Endothelial cell of umbilical vein (primary cell): ENCODE results near the gene P3H2. TPM values are rescaled to one million over a fixed set of nuclear protein-coding genes. Genes with fewer than 3 reads are reported as not detected.

Experiments used
- BruUV-seq: library from RNA; stranded (reverse); fragments of 400-500 nt; replicated peaks from 2 replicates; lab custom pipeline; 2021; lab: Mats Ljungman, UMichigan
- CTCF ChIA-PET: fragments of 300-600, 350-600 bp; sonication (Branson Sonifier 250); formaldehyde crosslinking; loops from one replicate; lab custom pipeline; 2021; ENCODE audit warnings: antibody characterized with exemption, inconsistent platforms; lab: Charles Lee
- POLR2A ChIA-PET: fragments of 300-600, 350-600 bp; sonication (Branson Sonifier 250); formaldehyde crosslinking; loops from one replicate; lab custom pipeline; 2021; ENCODE audit warnings: antibody characterized with exemption, inconsistent platforms; lab: Charles Lee
- DNase-seq: peaks from one replicate; pipeline ENCODE4 v3.0.0-alpha.2; 2011; ENCODE audit warnings: low read depth, low spot score
- FAIRE-seq: peaks from 2 replicates; lab custom pipeline; 2011; peaks lifted over from hg19 to GRCh38; lab: Jason Lieb, UNC
- H2AFZ ChIP-seq: 2 replicates; pipeline ENCODE4 v1.6.0; 2012; ENCODE audit warnings: low read depth, low read length, control low read depth, inconsistent platforms
- H3K27ac ChIP-seq: 2 replicates; pipeline ENCODE4 v1.5.1; 2011; ENCODE audit warnings: low read depth, mild to moderate bottlenecking, control low read depth, low read length, moderate library complexity; ENCODE audit not compliant: insufficient read depth
- H3K27me3 ChIP-seq, 2 experiments: 2 replicates each; pipeline versions ENCODE4 v1.6.0 to v1.6.1; 2011; ENCODE audit warnings: low read length in 2 of 2, mixed read lengths in 1 of 2; ENCODE audit not compliant: control insufficient read depth in 2 of 2, insufficient read depth in 2 of 2
- H3K36me3 ChIP-seq, 2 experiments: 2 replicates in 1 of 2; 3 replicates in 1 of 2; pipeline ENCODE4 v1.5.1; 2011; ENCODE audit warnings: low read length in 2 of 2, mild to moderate bottlenecking in 1 of 2, moderate library complexity in 1 of 2; ENCODE audit not compliant: control insufficient read depth in 2 of 2, insufficient read depth in 2 of 2; ENCODE audit errors: extremely low read depth in 1 of 2
- H3K4me1 ChIP-seq: 3 replicates; pipeline ENCODE4 v1.5.1; 2011; ENCODE audit warnings: mild to moderate bottlenecking, low read length; ENCODE audit not compliant: control insufficient read depth, insufficient read depth; ENCODE audit errors: extremely low read depth
- H3K4me2 ChIP-seq: 2 replicates; pipeline ENCODE4 v1.6.1; 2011; ENCODE audit warnings: low read length, control low read depth, mixed read lengths; ENCODE audit not compliant: insufficient read depth
- H3K4me3 ChIP-seq, 3 experiments: fragments of 200-600 bp in 1 of 3; sonication (generic), shearing (Covaris generic) in 1 of 3; replicated peaks in 1 of 3; 2 replicates each; pipeline ENCODE4 v1.5.1; 2011 to 2016; ENCODE audit warnings: control low read depth in 3 of 3, low read length in 3 of 3, mild to moderate bottlenecking in 2 of 3, inconsistent platforms in 1 of 3, low read depth in 1 of 3, moderate library complexity in 1 of 3; ENCODE audit not compliant: insufficient read depth in 1 of 3
- H3K79me2 ChIP-seq: 2 replicates; pipeline ENCODE4 v1.6.0; 2012; ENCODE audit warnings: low read length, inconsistent platforms; ENCODE audit not compliant: control insufficient read depth, insufficient read depth
- H3K9ac ChIP-seq: replicated peaks from 2 replicates; pipeline ENCODE3; 2011; ENCODE audit warnings: low read length, control low read depth; ENCODE audit not compliant: insufficient read depth; ENCODE audit errors: extremely low read depth
- H3K9me1 ChIP-seq: replicated peaks from 3 replicates; pipeline ENCODE4 v1.6.0; 2011; ENCODE audit warnings: mild to moderate bottlenecking, low read length; ENCODE audit not compliant: control insufficient read depth, insufficient read depth; ENCODE audit errors: extremely low read depth
- H3K9me3 ChIP-seq: replicated peaks from 2 replicates; pipeline ENCODE4 v1.5.1; 2012; ENCODE audit warnings: low read length, inconsistent platforms; ENCODE audit not compliant: control insufficient read depth, insufficient read depth
- H4K20me1 ChIP-seq: replicated peaks from 2 replicates; pipeline ENCODE3; 2011; ENCODE audit warnings: mild to moderate bottlenecking, low read length; ENCODE audit not compliant: control insufficient read depth, insufficient read depth; ENCODE audit errors: extremely low read depth
- EZH2 ChIP-seq: IDR thresholded peaks from 2 replicates; pipeline ENCODE4 v1.6.1; 2012; ENCODE audit warnings: borderline replicate concordance, low read depth, mild to moderate bottlenecking, moderate library complexity, low read length, inconsistent platforms; ENCODE audit not compliant: severe bottlenecking
- FOS ChIP-seq: IDR thresholded peaks from 2 replicates; pipeline ENCODE4 v1.6.1; 2011; ENCODE audit warnings: mild to moderate bottlenecking, low read length, moderate library complexity, borderline replicate concordance; ENCODE audit not compliant: insufficient read depth
- GATA2 ChIP-seq: IDR thresholded peaks from 2 replicates; pipeline ENCODE4 v1.7.0; 2011; ENCODE audit warnings: low read depth, mild to moderate bottlenecking, moderate library complexity, mixed read lengths, low read length; ENCODE audit not compliant: insufficient read length, insufficient read depth
- JUN ChIP-seq: IDR thresholded peaks from 2 replicates; pipeline ENCODE4 v1.6.1; 2011; ENCODE audit warnings: borderline replicate concordance, low read depth; ENCODE audit not compliant: insufficient read length, insufficient read depth
- MYC ChIP-seq: IDR thresholded peaks from one replicate; pipeline ENCODE4 v1.6.1; 2011; ENCODE audit warnings: mild to moderate bottlenecking, low read depth, low read length
- POLR2A ChIP-seq: IDR thresholded peaks from 2 replicates; pipeline ENCODE4 v1.6.1; 2012; ENCODE audit warnings: low read depth, mild to moderate bottlenecking, control low read depth, low read length
- POLR2AphosphoS5 ChIP-seq: IDR thresholded peaks from 2 replicates; pipeline ENCODE4 v1.6.1; 2012; ENCODE audit warnings: low read depth, mild to moderate bottlenecking, control low read depth, low read length, moderate library complexity; ENCODE audit not compliant: insufficient read depth
- dilution Hi-C: fragments of 300-500 bp; cut with MboI; formaldehyde crosslinking; loops from one replicate; pipeline ENCODE4 v1.15.0; 2019; ENCODE audit warnings: low sequenced_read_pairs; ENCODE audit not compliant: extremely low pct_ligation_motif_present
- intact Hi-C: fragments of 100-400 bp; cut with micrococcal nuclease; formaldehyde crosslinking; loops from one replicate; pipeline ENCODE4 v1.10.0; 2022
- polyA plus RNA-seq, 4 experiments: library from polyadenylated mRNA; depleted of rRNA in 3 of 4; stranded (reverse) in 3 of 4; unstranded in 1 of 4; fragments of >200 nt; gene quantifications; 2 replicates each; pipeline versions ENCODE4 v1.2.1 to v1.2.3, GENCODE V29; 2011 to 2012; ENCODE audit warnings: missing spikeins in 1 of 4
- total RNA-seq: library from RNA; stranded (reverse); gene quantifications from 2 replicates; pipeline ENCODE4 v1.2.3, GENCODE V29; 2021
- TF ChIP-seq, protein P1 (sequence below): IDR thresholded peaks from 2 replicates; pipeline ENCODE4 v1.6.1; 2011; ENCODE audit not compliant: insufficient read depth, insufficient read length
- TF ChIP-seq, protein P2 (sequence below), 2 donors: IDR thresholded peaks; 1 replicate in 1 of 2; 2 replicates in 1 of 2; pipeline ENCODE4 v1.5.1; 2011; ENCODE audit warnings: low read length in 2 of 2, mild to moderate bottlenecking in 2 of 2, moderate library complexity in 2 of 2, control low read depth in 1 of 2, inconsistent platforms in 1 of 2, low read depth in 1 of 2; ENCODE audit not compliant: insufficient read depth in 1 of 2; ENCODE audit errors: extremely low read depth in 1 of 2

The P3H2 gene
- total and polyA plus RNA-seq, 2 donors (not counting 3 experiments of a cell fraction or from before 2014, with no cell fraction given): 6.6 to 6.8 TPM

DNA sequence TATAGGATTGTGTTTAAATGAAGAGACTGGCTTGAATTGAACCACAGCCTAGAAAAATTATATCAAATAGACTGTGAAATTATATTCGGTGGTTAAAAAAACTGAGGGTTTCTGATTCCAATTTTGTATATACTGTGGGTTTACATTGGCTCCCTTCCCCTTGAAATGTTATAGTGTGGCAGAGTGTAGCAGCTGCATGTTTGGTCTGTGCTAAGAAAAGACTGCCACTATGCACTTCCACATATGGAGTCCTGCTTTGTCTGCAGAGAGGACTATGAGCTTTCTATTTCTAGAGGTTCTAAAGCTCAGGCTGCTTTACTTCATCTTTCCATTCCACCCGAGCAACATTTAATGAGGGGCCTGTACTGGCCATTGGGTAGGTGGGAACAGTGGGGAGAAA is 112.3 kb downstream of the P3H2 start:
- Histone ChIP-seq H3K27me3 (no peaks in the 10 kb centered on the region), H3K9me1 (no peaks in the 10 kb centered on the region), H3K9ac (no peak overlapping the region), H3K4me3 (no peak overlapping the region), H3K27ac (no peak overlapping the region), H2AFZ (no peak overlapping the region), H3K9me3 (no peaks in the 10 kb centered on the region), H3K4me2 (no peak overlapping the region), H3K4me1 (peaks cover 41% of the 10 kb centered on the region), H4K20me1 (no peaks in the 10 kb centered on the region), H3K79me2 (no peaks in the 10 kb centered on the region), H3K36me3 (no peaks in the 10 kb centered on the region)
- intact Hi-C loops: no loop called here
- dilution Hi-C loops: no loop called here
- ChIA-PET POLR2A (no interaction called here), CTCF (no interaction called here)
- FAIRE-seq (no peak), DNase-seq (no peak)
- TF ChIP-seq, protein P1, sequence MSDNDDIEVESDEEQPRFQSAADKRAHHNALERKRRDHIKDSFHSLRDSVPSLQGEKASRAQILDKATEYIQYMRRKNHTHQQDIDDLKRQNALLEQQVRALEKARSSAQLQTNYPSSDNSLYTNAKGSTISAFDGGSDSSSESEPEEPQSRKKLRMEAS: no peak
- TF ChIP-seq EZH2: no peak
- TF ChIP-seq MYC: no peak
- TF ChIP-seq, protein P2, sequence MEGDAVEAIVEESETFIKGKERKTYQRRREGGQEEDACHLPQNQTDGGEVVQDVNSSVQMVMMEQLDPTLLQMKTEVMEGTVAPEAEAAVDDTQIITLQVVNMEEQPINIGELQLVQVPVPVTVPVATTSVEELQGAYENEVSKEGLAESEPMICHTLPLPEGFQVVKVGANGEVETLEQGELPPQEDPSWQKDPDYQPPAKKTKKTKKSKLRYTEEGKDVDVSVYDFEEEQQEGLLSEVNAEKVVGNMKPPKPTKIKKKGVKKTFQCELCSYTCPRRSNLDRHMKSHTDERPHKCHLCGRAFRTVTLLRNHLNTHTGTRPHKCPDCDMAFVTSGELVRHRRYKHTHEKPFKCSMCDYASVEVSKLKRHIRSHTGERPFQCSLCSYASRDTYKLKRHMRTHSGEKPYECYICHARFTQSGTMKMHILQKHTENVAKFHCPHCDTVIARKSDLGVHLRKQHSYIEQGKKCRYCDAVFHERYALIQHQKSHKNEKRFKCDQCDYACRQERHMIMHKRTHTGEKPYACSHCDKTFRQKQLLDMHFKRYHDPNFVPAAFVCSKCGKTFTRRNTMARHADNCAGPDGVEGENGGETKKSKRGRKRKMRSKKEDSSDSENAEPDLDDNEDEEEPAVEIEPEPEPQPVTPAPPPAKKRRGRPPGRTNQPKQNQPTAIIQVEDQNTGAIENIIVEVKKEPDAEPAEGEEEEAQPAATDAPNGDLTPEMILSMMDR (IDR thresholded peaks at IDR 0.05; ENCODE audit: extremely low read depth in 1 of 2, insufficient read depth in 1 of 2, low read depth in 1 of 2, low read length in 2 of 2): no peak
- no peak for TF ChIP-seq POLR2A
- TF ChIP-seq POLR2AphosphoS5: no peak
- no peak for TF ChIP-seq GATA2
- no peak for TF ChIP-seq FOS
- no peak for TF ChIP-seq JUN
- no TSS peak for BruUV-seq
